ENCODE results near the gene DOC2A. TPM values are rescaled to one million over a fixed set of nuclear protein-coding genes. Genes with fewer than 3 reads are reported as not detected.
"Not testable (repeated sequence)": the region's sequence is repeated elsewhere in the genome, so short reads cannot be mapped to it uniquely, and the experiment has no call there.

Gene DOC2A
- total RNA-seq, 1 donor = not detected

GRCh38 chr16:30018731-30019158 lies 7.9 kb upstream of the DOC2A start:
- H3K4me3 ChIP-seq (ENCODE audit: low read depth, low read length) = no peak overlapping the region
- TF ChIP-seq CTCF (IDR thresholded peaks at IDR 0.05; ENCODE audit: insufficient read depth, low read length) = no peak
- no peak for DNase-seq (ENCODE audit: low read depth)

GRCh38 chr16:30017937-30018336 lies 7.1 kb upstream of the DOC2A start:
- not testable (repeated sequence) for DNase-seq (ENCODE audit: low read depth); H3K4me3 ChIP-seq (ENCODE audit: low read depth, low read length)

GRCh38 chr16:30017277-30017656 lies 6.4 kb upstream of the DOC2A start:
- H3K4me3 ChIP-seq (ENCODE audit: low read depth, low read length) = no peak overlapping the region
- TF ChIP-seq CTCF (IDR thresholded peaks at IDR 0.05; ENCODE audit: insufficient read depth, low read length) = no peak
- DNase-seq (ENCODE audit: low read depth) = no peak

- no peak for DNase-seq (ENCODE audit: low read depth)
- H3K4me3 ChIP-seq (ENCODE audit: low read depth, low read length) = no peak overlapping the region
- no peak for TF ChIP-seq CTCF (IDR thresholded peaks at IDR 0.05; ENCODE audit: insufficient read depth, low read length)
Observed at GRCh38 chr16:30016555-30017276, 5.9 kb upstream of the DOC2A start.

GRCh38 chr16:30015450-30015849 lies 4.6 kb upstream of the DOC2A start:
- not testable (repeated sequence) for H3K4me3 ChIP-seq (ENCODE audit: low read depth, low read length); DNase-seq (ENCODE audit: low read depth)

- not testable (repeated sequence) for DNase-seq (ENCODE audit: low read depth); H3K4me3 ChIP-seq (ENCODE audit: low read depth, low read length)
Observed at GRCh38 chr16:30012598-30012997, 1.8 kb upstream of the DOC2A start.

- no peak overlapping the region for H3K4me3 ChIP-seq (ENCODE audit: low read depth, low read length)
- no peak for DNase-seq (ENCODE audit: low read depth)
- TF ChIP-seq CTCF (IDR thresholded peaks at IDR 0.05; ENCODE audit: insufficient read depth, low read length) = no peak
Observed at GRCh38 chr16:30011714-30012504, 1.1 kb upstream of the DOC2A start.

- no peak overlapping the region for H3K4me3 ChIP-seq (ENCODE audit: low read depth, low read length)
- DNase-seq (ENCODE audit: low read depth) = no peak
- TF ChIP-seq CTCF (IDR thresholded peaks at IDR 0.05; ENCODE audit: insufficient read depth, low read length) = no peak
Observed at GRCh38 chr16:30009990-30010843, 610 bp downstream of the DOC2A start.

Data from fibroblast of the aortic adventitia (primary cell).